HL-60 (cell line): ENCODE measurements around the gene GIMAP7.

Experiments
- DNase-seq, 2 experiments: peaks; one replicate each; pipeline ENCODE4 v3.0.0-alpha.2; 2010 to 2020; ENCODE audit warnings: low read depth in 1 of 2, low spot score in 1 of 2
- H3K27ac ChIP-seq: fragments of 250-450 bp; sonication (Bioruptor Pico); replicated peaks from 2 replicates; pipeline ENCODE4 v1.5.1; 2020; ENCODE audit warnings: mild to moderate bottlenecking, moderate library complexity
- H3K27me3 ChIP-seq: fragments of 250-450 bp; sonication (Bioruptor Pico); 2 replicates; pipeline ENCODE4 v1.5.1; 2021; ENCODE audit warnings: mild to moderate bottlenecking, moderate library complexity; ENCODE audit not compliant: insufficient read depth, poor library complexity, severe bottlenecking
- H3K4me3 ChIP-seq: replicated peaks from 2 replicates; pipeline ENCODE4 v1.5.1; 2011; ENCODE audit warnings: mild to moderate bottlenecking, control low read depth, low read length; ENCODE audit not compliant: insufficient read depth
- CTCF ChIP-seq: IDR thresholded peaks from one replicate; pipeline ENCODE4 v1.5.1; 2011; ENCODE audit warnings: low read length, control low read depth, inconsistent platforms; ENCODE audit not compliant: insufficient read depth
- GABPA ChIP-seq: IDR thresholded peaks from 2 replicates; pipeline ENCODE4 v1.6.1; 2012; ENCODE audit warnings: low read depth
- POLR2AphosphoS5 ChIP-seq: IDR thresholded peaks from 2 replicates; pipeline ENCODE4 v1.6.1; 2012; ENCODE audit warnings: low read depth
- REST ChIP-seq: IDR thresholded peaks from 2 replicates; pipeline ENCODE4 v1.6.1; 2012; ENCODE audit warnings: low read depth; ENCODE audit not compliant: insufficient replicate concordance
- SPI1 ChIP-seq: IDR thresholded peaks from 2 replicates; pipeline ENCODE4 v1.6.1; 2012; ENCODE audit warnings: low read depth, mild to moderate bottlenecking, borderline replicate concordance

GIMAP7 gene

DNA sequence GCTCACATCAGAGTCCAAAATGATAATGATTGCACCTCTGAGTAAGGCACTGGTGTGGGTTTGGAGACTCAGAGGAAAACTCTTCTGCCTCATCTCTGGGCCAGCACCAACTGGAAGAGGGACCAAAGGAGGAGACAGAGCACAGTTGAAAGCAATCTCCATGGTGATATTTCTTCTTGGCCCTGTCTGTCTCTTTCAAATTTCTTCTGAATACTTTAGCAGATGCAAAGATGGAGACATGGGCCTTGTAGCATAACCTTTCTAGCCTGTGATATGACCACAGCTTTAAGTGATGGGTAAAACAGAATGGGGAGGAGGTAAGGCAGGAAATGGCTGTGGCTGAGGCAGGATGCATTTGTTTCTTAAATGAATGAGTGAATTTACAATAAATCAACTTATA lies 12.2 kb upstream of the GIMAP7 start:
- no peak for DNase-seq
- Histone ChIP-seq H3K27ac (no peak overlapping the region), H3K27me3 (no peaks in the 10 kb centered on the region), H3K4me3 (no peak overlapping the region)
- TF ChIP-seq SPI1 (no peak), CTCF (no peak), GABPA (no peak), REST (no peak), POLR2AphosphoS5 (no peak)

GRCh38 chr7:150503155-150503554 lies 11.5 kb upstream of the GIMAP7 start:
- DNase-seq, result no peak
- Histone ChIP-seq H3K27me3 (no peaks in the 10 kb centered on the region), H3K4me3 (no peak overlapping the region), H3K27ac (no peak overlapping the region)
- no peak for TF ChIP-seq REST
- TF ChIP-seq SPI1, result no peak
- no peak for TF ChIP-seq GABPA
- TF ChIP-seq CTCF, result no peak
- TF ChIP-seq POLR2AphosphoS5, result no peak

DNA sequence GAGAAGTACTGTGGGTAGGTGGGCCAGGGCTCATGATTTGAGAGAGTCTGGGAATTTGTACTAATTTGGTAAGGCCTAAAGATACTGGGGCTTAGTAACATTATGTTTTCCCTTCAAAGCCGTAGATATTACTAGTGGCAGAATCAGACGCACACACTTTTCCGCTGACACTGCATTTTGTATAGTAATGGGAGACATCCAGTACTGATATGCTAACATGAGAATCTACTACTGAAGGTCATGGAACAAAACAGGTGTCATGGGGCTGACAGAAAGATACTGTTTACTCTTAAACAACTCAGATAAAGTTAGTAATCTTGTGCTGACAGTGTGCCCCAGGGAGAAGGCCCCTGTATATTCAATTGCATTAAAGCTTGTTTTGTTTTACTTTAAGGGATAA lies 11.1 kb upstream of the GIMAP7 start:
- DNase-seq, result no peak
- no peak for TF ChIP-seq REST
- TF ChIP-seq CTCF, result no peak
- no peak for TF ChIP-seq POLR2AphosphoS5
- TF ChIP-seq GABPA, result no peak
- TF ChIP-seq SPI1, result no peak
- Histone ChIP-seq H3K27me3 (no peaks in the 10 kb centered on the region), H3K4me3 (no peak overlapping the region), H3K27ac (no peak overlapping the region)
